Measurements from ENCODE around the gene SPEM3. TPM values are rescaled to one million over a fixed set of nuclear protein-coding genes. Genes with fewer than 3 reads are reported as not detected.

Gene SPEM3
- total RNA-seq, 1 donor from 2014 or later: not detected

GRCh38 chr17:7406235-7406825 lies 22.3 kb upstream of the SPEM3 start:
- H3K4me1 ChIP-seq: peaks cover 19% of the 10 kb centered on the region
- H3K27ac Mint-ChIP-seq: peak overlapping the region; percentile 6
- peaks cover 43% of the 10 kb centered on the region for H3F3A ChIP-seq (ENCODE audit: low read depth)
- no peak overlapping the region for H3K27ac ChIP-seq
- peak; percentile 39 for DNase-seq (ENCODE audit: low spot score)
- peak overlapping the region; percentile 97 for H3K4me3 ChIP-seq
- no peaks in the 10 kb centered on the region for H3K9me3 Mint-ChIP-seq
- H3K4me1 Mint-ChIP-seq: peaks cover 43% of the 10 kb centered on the region
- H3K4me3 Mint-ChIP-seq: peak overlapping the region; percentile 93
- H3K36me3 ChIP-seq: no peaks in the 10 kb centered on the region
- H3K9me3 ChIP-seq (ENCODE audit: low read depth): no peaks in the 10 kb centered on the region
- H2AFZ ChIP-seq (replicated peaks): no peak overlapping the region
- no peaks in the 10 kb centered on the region for H3K27me3 ChIP-seq
- peaks cover 46% of the 10 kb centered on the region for H3K79me2 ChIP-seq (ENCODE audit: low read depth)
- peaks cover 49% of the 10 kb centered on the region for H4K20me1 ChIP-seq (ENCODE audit: low read depth)
- peak overlapping the region; percentile 81 for H3K9ac ChIP-seq
- peak overlapping the region; percentile 100 for H3K4me2 ChIP-seq
- H3K27me3 Mint-ChIP-seq (ENCODE audit: insufficient read depth, low read depth): peaks cover 13% of the 10 kb centered on the region
- peaks cover 22% of the 10 kb centered on the region for H3K36me3 Mint-ChIP-seq
- TF ChIP-seq EZH2 (IDR thresholded peaks at IDR 0.05) (no peak), CTCF (IDR thresholded peaks at IDR 0.05) (no peak), EZH2phosphoT487 (IDR thresholded peaks at IDR 0.05) (no peak)

- DNase-seq (ENCODE audit: low spot score): no peak
Measured at GRCh38 chr17:7407082-7407481, 21.6 kb upstream of the SPEM3 start.

GRCh38 chr17:7407485-7408251 lies 21.0 kb upstream of the SPEM3 start, which contains the start of gene NLGN2:
Gene NLGN2, plus strand, starts transcription at chr17:7407845. Its CDS starts 411 bp downstream, at chr17:7408256.
- Histone ChIP-seq H3K9me3 (ENCODE audit: low read depth) (no peaks in the 10 kb centered on the region), H3K4me2 (peak within 1 kb of the TSS; percentile 100), H3K4me3 (peak within 1 kb of the TSS; percentile 97), H3K9ac (no peak within 1 kb of the TSS), H3K36me3 (peaks cover 5% of the 10 kb centered on the region), H4K20me1 (ENCODE audit: low read depth) (peaks cover 58% of the 10 kb centered on the region), H3K4me1 (peaks cover 21% of the 10 kb centered on the region), H3K27ac (no peak within 1 kb of the TSS), H3K79me2 (ENCODE audit: low read depth) (peaks cover 37% of the 10 kb centered on the region), H3K27me3 (no peaks in the 10 kb centered on the region), H3F3A (ENCODE audit: low read depth) (peaks cover 36% of the 10 kb centered on the region), H2AFZ (replicated peaks) (no peak within 1 kb of the TSS)
- Mint-ChIP-seq H3K9me3 (no peaks in the 10 kb centered on the region), H3K36me3 (peaks cover 21% of the 10 kb centered on the region), H3K4me1 (peaks cover 41% of the 10 kb centered on the region), H3K27ac (no peak within 1 kb of the TSS), H3K4me3 (peak within 1 kb of the TSS; percentile 79), H3K27me3 (ENCODE audit: insufficient read depth, low read depth) (peaks cover 13% of the 10 kb centered on the region)
- no peak for DNase-seq (ENCODE audit: low spot score)
- TF ChIP-seq CTCF (IDR thresholded peaks at IDR 0.05): no peak
- TF ChIP-seq EZH2phosphoT487 (IDR thresholded peaks at IDR 0.05): no peak
- TF ChIP-seq EZH2 (IDR thresholded peaks at IDR 0.05): no peak

More at GRCh38 chr17:7407082-7407481, 21.6 kb upstream of the SPEM3 start:
- Mint-ChIP-seq H3K36me3 (peaks cover 19% of the 10 kb centered on the region), H3K27me3 (ENCODE audit: insufficient read depth, low read depth) (peaks cover 13% of the 10 kb centered on the region), H3K27ac (no peak overlapping the region), H3K4me1 (peaks cover 38% of the 10 kb centered on the region), H3K9me3 (no peaks in the 10 kb centered on the region), H3K4me3 (peak overlapping the region; percentile 79)
- H3K4me1 ChIP-seq: peaks cover 19% of the 10 kb centered on the region
- H3F3A ChIP-seq (ENCODE audit: low read depth): peaks cover 38% of the 10 kb centered on the region
- no peaks in the 10 kb centered on the region for H3K27me3 ChIP-seq
- peak overlapping the region; percentile 100 for H3K4me2 ChIP-seq
- H3K36me3 ChIP-seq: no peaks in the 10 kb centered on the region
- TF ChIP-seq EZH2 (IDR thresholded peaks at IDR 0.05) (no peak), EZH2phosphoT487 (IDR thresholded peaks at IDR 0.05) (no peak), CTCF (IDR thresholded peaks at IDR 0.05) (no peak)
- H3K79me2 ChIP-seq (ENCODE audit: low read depth): peaks cover 43% of the 10 kb centered on the region
- no peak overlapping the region for H2AFZ ChIP-seq (replicated peaks)
- H4K20me1 ChIP-seq (ENCODE audit: low read depth): peaks cover 54% of the 10 kb centered on the region
- H3K4me3 ChIP-seq: peak overlapping the region; percentile 97
- no peak overlapping the region for H3K9ac ChIP-seq
- no peak overlapping the region for H3K27ac ChIP-seq
- no peaks in the 10 kb centered on the region for H3K9me3 ChIP-seq (ENCODE audit: low read depth)
